CD4-positive, alpha-beta T cell treated with Interleukin-17A for 1 hour (primary cell): Measurements from ENCODE around the gene SCFD2.
"Not testable (repeated sequence)": the region's sequence is repeated elsewhere in the genome, so short reads cannot be mapped to it uniquely, and the experiment has no call there.

ENCODE experiments used
- DNase-seq: peaks from one replicate; pipeline ENCODE4 v3.0.0-alpha.2; 2020

The SCFD2 gene

GRCh38 chr4:53089936-53090729 lies 275.7 kb downstream of the SCFD2 start:
- DNase-seq, result no peak

- DNase-seq, result no peak
Measured at GRCh38 chr4:53088152-53088551, 277.7 kb downstream of the SCFD2 start.

GRCh38 chr4:53076374-53076958 lies 289.4 kb downstream of the SCFD2 start:
- no peak for DNase-seq

- DNase-seq, result no peak
Measured at GRCh38 chr4:53075162-53075785, 290.6 kb downstream of the SCFD2 start.

GRCh38 chr4:53068755-53069330 lies 297.0 kb downstream of the SCFD2 start:
- DNase-seq, result no peak

GRCh38 chr4:53067125-53067802 lies 298.6 kb downstream of the SCFD2 start:
- no peak for DNase-seq

- no peak for DNase-seq
Measured at GRCh38 chr4:53066155-53066554, 299.7 kb downstream of the SCFD2 start.

- no peak for DNase-seq
Measured at GRCh38 chr4:53064609-53065008, 301.3 kb downstream of the SCFD2 start.

- DNase-seq, result no peak
Measured at GRCh38 chr4:53061091-53061850, 304.6 kb downstream of the SCFD2 start.

GRCh38 chr4:53060278-53060677 lies 305.6 kb downstream of the SCFD2 start:
- no peak for DNase-seq

- no peak for DNase-seq
Measured at GRCh38 chr4:53059871-53060270, 306.0 kb downstream of the SCFD2 start.

- no peak for DNase-seq
Measured at GRCh38 chr4:53059256-53059655, 306.6 kb downstream of the SCFD2 start.

GRCh38 chr4:53057679-53058078 lies 308.2 kb downstream of the SCFD2 start:
- no peak for DNase-seq

GRCh38 chr4:53057108-53057507 lies 308.8 kb downstream of the SCFD2 start:
- DNase-seq, result not testable (repeated sequence)

GRCh38 chr4:53055716-53056403 lies 310.0 kb downstream of the SCFD2 start:
- no peak for DNase-seq

GRCh38 chr4:53055274-53055673 lies 310.6 kb downstream of the SCFD2 start:
- no peak for DNase-seq

- DNase-seq, result no peak
Measured at GRCh38 chr4:53050361-53050774, 315.5 kb downstream of the SCFD2 start.

- no peak for DNase-seq
Measured at GRCh38 chr4:53049528-53049927, 316.3 kb downstream of the SCFD2 start.

- DNase-seq, result no peak
Measured at GRCh38 chr4:53044651-53044960, 321.3 kb downstream of the SCFD2 start.

GRCh38 chr4:53043891-53044650 lies 321.8 kb downstream of the SCFD2 start:
- DNase-seq, result no peak

GRCh38 chr4:53043055-53043454 lies 322.8 kb downstream of the SCFD2 start:
- DNase-seq, result no peak
